H1 (cell line): ENCODE data around the gene SKIDA1. TPM values are rescaled to one million over a fixed set of nuclear protein-coding genes. Genes with fewer than 3 reads are reported as not detected.

Experiments used
- BACH1 ChIP-seq: IDR thresholded peaks from 2 replicates; pipeline ENCODE4 v1.6.1; 2012; ENCODE audit warnings: low read length, improper control_type of control experiment
- BCL11A ChIP-seq, 2 experiments: IDR thresholded peaks; one replicate each; pipeline ENCODE4 v1.6.1; 2011; ENCODE audit warnings: low read depth in 2 of 2, low read length in 2 of 2, mild to moderate bottlenecking in 2 of 2
- BRCA1 ChIP-seq: IDR thresholded peaks from 2 replicates; pipeline ENCODE4 v1.6.1; 2012; ENCODE audit warnings: low read depth, low read length, improper control_type of control experiment
- CBX8 ChIP-seq: fragments of 300-800, 300-1000 bp; sonication (generic); IDR thresholded peaks from 2 replicates; pipeline ENCODE4 v1.7.1; 2016; ENCODE audit warnings: low read depth, low read length, borderline replicate concordance
- CEBPB ChIP-seq: IDR thresholded peaks from 2 replicates; pipeline ENCODE4 v1.6.1; 2012; ENCODE audit warnings: low read depth, low read length
- CHD1 ChIP-seq: IDR thresholded peaks from 2 replicates; pipeline ENCODE4 v1.6.1; 2012; ENCODE audit warnings: low read depth, low read length, improper control_type of control experiment
- CREB1 ChIP-seq: IDR thresholded peaks from 2 replicates; pipeline ENCODE4 v1.6.1; 2012; ENCODE audit warnings: inconsistent platforms
- CTBP2 ChIP-seq: IDR thresholded peaks from 2 replicates; pipeline ENCODE4 v1.7.0; 2011; ENCODE audit warnings: borderline replicate concordance, mild to moderate bottlenecking, moderate library complexity, mixed read lengths, low read length; ENCODE audit not compliant: insufficient read depth, insufficient read length
- EZH2 ChIP-seq: fragments of 200-600 bp; sonication (generic); IDR thresholded peaks from 2 replicates; pipeline ENCODE4 v1.7.1; 2012; ENCODE audit warnings: low read depth, mild to moderate bottlenecking, moderate library complexity, low read length, inconsistent platforms; ENCODE audit not compliant: severe bottlenecking
- GABPA ChIP-seq: IDR thresholded peaks from 2 replicates; pipeline ENCODE4 v1.6.1; 2011; ENCODE audit warnings: mild to moderate bottlenecking, low read length, moderate library complexity, borderline replicate concordance; ENCODE audit not compliant: insufficient read depth
- HDAC6 ChIP-seq: IDR thresholded peaks from one replicate; pipeline ENCODE4 v1.7.1; 2012; ENCODE audit warnings: low read depth, mild to moderate bottlenecking, inconsistent platforms, low read length, moderate library complexity
- JUND ChIP-seq: IDR thresholded peaks from 2 replicates; pipeline ENCODE4 v1.6.1; 2011; ENCODE audit warnings: mild to moderate bottlenecking, improper control_type of control experiment, low read length
- KDM1A ChIP-seq: fragments of 200-600, 300-600 bp; sonication (generic); IDR thresholded peaks from 2 replicates; pipeline ENCODE4 v1.7.1; 2016; ENCODE audit warnings: mild to moderate bottlenecking, low read length, borderline replicate concordance
- POLR2AphosphoS5 ChIP-seq: IDR thresholded peaks from 2 replicates; pipeline ENCODE4 v1.6.1; 2011; ENCODE audit warnings: low read depth, low read length
- SIRT6 ChIP-seq: IDR thresholded peaks from one replicate; pipeline ENCODE4 v1.7.1; 2012; ENCODE audit warnings: low read length, inconsistent platforms
- SIX5 ChIP-seq: IDR thresholded peaks from 2 replicates; pipeline ENCODE4 v1.6.1; 2011; ENCODE audit warnings: mild to moderate bottlenecking, low read depth, low read length
- SP1 ChIP-seq: IDR thresholded peaks from 2 replicates; pipeline ENCODE4 v1.6.1; 2011; ENCODE audit warnings: low read depth, low read length
- SP4 ChIP-seq: IDR thresholded peaks from 2 replicates; pipeline ENCODE4 v1.6.1; 2012; ENCODE audit warnings: low read length, inconsistent platforms
- TAF1 ChIP-seq: IDR thresholded peaks from 2 replicates; pipeline ENCODE4 v1.6.1; 2011; ENCODE audit warnings: mild to moderate bottlenecking, low read depth, low read length
- TBP ChIP-seq: IDR thresholded peaks from 2 replicates; pipeline ENCODE4 v1.6.1; 2011; ENCODE audit warnings: low read depth, low read length, improper control_type of control experiment
- polyA plus RNA-seq, 7 experiments: library from polyadenylated mRNA; depleted of rRNA in 3 of 7; stranded (reverse) in 5 of 7; unstranded in 2 of 7; fragments of >200 nt in 5 of 7; fragments of 200-250 nt in 2 of 7; gene quantifications; 1 replicate in 5 of 7; 2 replicates in 1 of 7; 4 replicates in 1 of 7; pipeline versions ENCODE4 v1.2.1 to v1.2.3, GENCODE V29; 2011 to 2013; ENCODE audit warnings: missing spikeins in 2 of 7, mixed read lengths in 2 of 7
- total RNA-seq: library from RNA; stranded (reverse); fragmentation: NEBNext Ultra II Directional; extraction: Animal tissue kit (Norgen Biotek cat#: 25700); gene quantifications from 2 replicates; pipeline ENCODE4 v1.2.1, GENCODE V29; 2021
- TF ChIP-seq, protein P1 (sequence below), 3 experiments: IDR thresholded peaks; 1 replicate in 2 of 3; 2 replicates in 1 of 3; pipeline versions ENCODE4 v1.5.1 to v1.6.1; 2011; ENCODE audit warnings: low read length in 3 of 3, mild to moderate bottlenecking in 3 of 3, inconsistent platforms in 2 of 3, low read depth in 1 of 3, moderate library complexity in 1 of 3; ENCODE audit not compliant: insufficient read depth in 1 of 3; ENCODE audit errors: control extremely low read depth in 1 of 3
- TF ChIP-seq, protein P2 (sequence below): IDR thresholded peaks from 2 replicates; pipeline ENCODE4 v1.6.1; 2011; ENCODE audit warnings: low read length, improper control_type of control experiment

Gene SKIDA1
- total and polyA plus RNA-seq, 2 of the 8 experiments (the other 6 are each of a cell fraction or from before 2014, with no cell fraction given), result 1.5 to 8.0 TPM

DNA sequence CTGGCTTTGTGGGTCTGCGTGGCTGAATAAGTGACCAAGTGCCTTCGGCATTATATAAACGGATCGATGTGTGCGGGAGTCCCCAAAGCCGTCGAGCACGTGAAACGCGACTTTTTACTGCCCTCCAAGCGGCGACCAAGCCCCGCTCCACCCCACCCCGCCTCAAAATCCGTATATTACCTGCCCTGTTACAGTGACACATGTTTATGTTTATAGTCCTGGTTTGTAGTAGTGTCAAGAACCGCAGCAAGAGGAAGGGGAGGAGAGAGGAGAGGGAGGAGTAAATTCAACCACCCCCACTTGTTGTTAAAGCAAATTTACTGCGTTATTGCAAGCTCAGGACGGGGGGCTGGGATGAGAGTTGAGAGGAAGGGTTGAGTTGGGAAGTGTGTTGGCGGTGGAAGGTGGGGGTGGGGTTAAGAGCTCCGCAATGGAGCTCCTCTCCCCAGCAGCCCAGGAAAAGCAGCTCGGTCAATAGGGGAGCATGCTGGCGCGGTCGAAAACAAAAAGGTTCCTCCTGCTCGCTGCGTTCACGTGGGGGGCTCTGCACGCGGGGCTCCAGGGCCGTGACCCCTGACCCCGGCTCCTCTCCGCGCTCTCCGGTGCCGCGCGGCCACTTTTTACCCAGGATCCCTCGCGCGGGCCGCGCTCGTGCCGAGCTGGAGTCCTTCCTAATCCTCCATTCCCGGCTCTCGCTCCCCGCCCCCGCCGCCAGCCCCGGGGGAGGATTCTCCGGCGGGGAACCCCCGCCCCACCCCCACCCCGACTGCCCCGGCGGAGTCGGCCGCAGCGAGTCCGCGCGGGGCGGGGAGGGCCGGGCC is at the start of gene SKIDA1 (continued):
- TF ChIP-seq, protein P1, sequence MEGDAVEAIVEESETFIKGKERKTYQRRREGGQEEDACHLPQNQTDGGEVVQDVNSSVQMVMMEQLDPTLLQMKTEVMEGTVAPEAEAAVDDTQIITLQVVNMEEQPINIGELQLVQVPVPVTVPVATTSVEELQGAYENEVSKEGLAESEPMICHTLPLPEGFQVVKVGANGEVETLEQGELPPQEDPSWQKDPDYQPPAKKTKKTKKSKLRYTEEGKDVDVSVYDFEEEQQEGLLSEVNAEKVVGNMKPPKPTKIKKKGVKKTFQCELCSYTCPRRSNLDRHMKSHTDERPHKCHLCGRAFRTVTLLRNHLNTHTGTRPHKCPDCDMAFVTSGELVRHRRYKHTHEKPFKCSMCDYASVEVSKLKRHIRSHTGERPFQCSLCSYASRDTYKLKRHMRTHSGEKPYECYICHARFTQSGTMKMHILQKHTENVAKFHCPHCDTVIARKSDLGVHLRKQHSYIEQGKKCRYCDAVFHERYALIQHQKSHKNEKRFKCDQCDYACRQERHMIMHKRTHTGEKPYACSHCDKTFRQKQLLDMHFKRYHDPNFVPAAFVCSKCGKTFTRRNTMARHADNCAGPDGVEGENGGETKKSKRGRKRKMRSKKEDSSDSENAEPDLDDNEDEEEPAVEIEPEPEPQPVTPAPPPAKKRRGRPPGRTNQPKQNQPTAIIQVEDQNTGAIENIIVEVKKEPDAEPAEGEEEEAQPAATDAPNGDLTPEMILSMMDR (IDR thresholded peaks at IDR 0.05; ENCODE audit: control extremely low read depth in 1 of 3, insufficient read depth in 1 of 3, low read depth in 1 of 3, low read length in 3 of 3), result no peak
- TF ChIP-seq HDAC6, result no peak
- no peak for TF ChIP-seq CBX8
- no peak for TF ChIP-seq GABPA
- no peak for TF ChIP-seq SIX5
- TF ChIP-seq EZH2, result no peak
- peak; percentile 73; the same call in 1 of the 2 replicates for TF ChIP-seq POLR2AphosphoS5
- no peak for TF ChIP-seq CREB1
- TF ChIP-seq BCL11A (IDR thresholded peaks at IDR 0.05; ENCODE audit: low read depth in 2 of 2, low read length in 2 of 2), result no peak
- no peak for TF ChIP-seq SIRT6
- TF ChIP-seq SP1, result peak; percentile 71
- TF ChIP-seq KDM1A, result no peak
- TF ChIP-seq TAF1, result peak; percentile 72
- 0 out of 2 replicates have a peak, but pooled peaks have one; percentile 1 for TF ChIP-seq CHD1
- TF ChIP-seq TBP, result peak; percentile 56; the same call in 1 of the 2 replicates
- no peak for TF ChIP-seq SP4
- TF ChIP-seq BACH1, result peak; percentile 55; the same call in 1 of the 2 replicates
- TF ChIP-seq BRCA1, result no peak
- TF ChIP-seq JUND, result no peak
- TF ChIP-seq, protein P2, sequence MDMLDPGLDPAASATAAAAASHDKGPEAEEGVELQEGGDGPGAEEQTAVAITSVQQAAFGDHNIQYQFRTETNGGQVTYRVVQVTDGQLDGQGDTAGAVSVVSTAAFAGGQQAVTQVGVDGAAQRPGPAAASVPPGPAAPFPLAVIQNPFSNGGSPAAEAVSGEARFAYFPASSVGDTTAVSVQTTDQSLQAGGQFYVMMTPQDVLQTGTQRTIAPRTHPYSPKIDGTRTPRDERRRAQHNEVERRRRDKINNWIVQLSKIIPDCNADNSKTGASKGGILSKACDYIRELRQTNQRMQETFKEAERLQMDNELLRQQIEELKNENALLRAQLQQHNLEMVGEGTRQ, result peak; percentile 47
- TF ChIP-seq CEBPB, result no peak
- no peak for TF ChIP-seq CTBP2
